Left lung (tissue), 10 donors: ENCODE data around the gene MYD88. TPM values are rescaled to one million over a fixed set of nuclear protein-coding genes. Genes with fewer than 3 reads are reported as not detected.

Experiments
- ATAC-seq: fragments of 200-7000 bp; cut with Tn5 transposase; one replicate; pipeline ENCODE4 v1.9.1; 2020; ENCODE audit warnings: moderate library complexity
- DNase-seq, 4 donors: peaks; one replicate each; pipeline ENCODE4 v3.0.0-alpha.2; 2013 to 2020
- H3K27ac ChIP-seq, 2 donors: fragments of 200-600 bp; sonication (generic) in 1 of 2; one replicate each; pipeline versions ENCODE4 v1.5.0 to v1.8.0; 2020 to 2021
- H3K27me3 ChIP-seq, 2 donors: fragments of 200-600 bp; sonication (generic) in 1 of 2; one replicate each; pipeline versions ENCODE4 v1.5.0 to v1.8.0; 2020 to 2021
- H3K36me3 ChIP-seq, 2 donors: fragments of 200-600 bp; sonication (generic) in 1 of 2; one replicate each; pipeline versions ENCODE4 v1.5.0 to v1.8.0; 2020 to 2021
- H3K4me1 ChIP-seq, 2 donors: fragments of 200-600 bp; one replicate each; pipeline ENCODE4 v1.8.0; 2021
- H3K4me3 ChIP-seq, 2 donors: fragments of 200-600 bp; sonication (generic) in 1 of 2; one replicate each; pipeline versions ENCODE4 v1.5.0 to v1.8.0; 2020 to 2021; ENCODE audit warnings: mild to moderate bottlenecking in 1 of 2
- H3K9me3 ChIP-seq, 2 donors: fragments of 200-600 bp; sonication (generic) in 1 of 2; one replicate each; pipeline versions ENCODE4 v1.5.0 to v1.8.0; 2020 to 2021
- CTCF ChIP-seq, 2 donors: fragments of 200-600 bp; sonication (generic) in 1 of 2; IDR thresholded peaks; one replicate each; pipeline versions ENCODE4 v1.5.0 to v1.8.0; 2021; ENCODE audit warnings: antibody characterized with exemption in 2 of 2
- intact Hi-C, 2 donors: fragments of 100-400 bp; cut with DNase I; formaldehyde crosslinking; loops; one replicate each; pipeline versions ENCODE4 v1.11.2 to v1.14.2; 2022
- polyA plus RNA-seq, 6 donors: library from polyadenylated mRNA; unstranded; fragments of 120-200 nt; gene quantifications; one replicate each; pipeline ENCODE4 v1.2.1, GENCODE V29; 2013; ENCODE audit not compliant: insufficient read length in 6 of 6
- total RNA-seq, 2 donors: library from RNA; stranded (reverse); fragmentation: NEBNext Ultra II Directional; extraction: Animal tissue kit (Norgen Biotek cat#: 25700); gene quantifications; one replicate each; pipeline ENCODE4 v1.2.1, GENCODE V29; 2021
- donor health status: DM: no; HTN: yes; CAD: no.
- donor health status: DM: no; HTN: no; CAD: no.

The MYD88 gene
- total and polyA plus RNA-seq, 8 donors, result 37.8 to 97.4 (median 40.9) TPM

- no peak for TF ChIP-seq CTCF (IDR thresholded peaks at IDR 0.05)
- no peak overlapping the region for H3K4me3 ChIP-seq
- ATAC-seq (no peak), DNase-seq (peak in 1 of 4 donors; percentile 0)
- H3K27ac ChIP-seq, result no peak overlapping the region
- H3K27me3 ChIP-seq, result no peaks in the 10 kb centered on the region
- peaks cover 0 to 21% of the 10 kb centered on the region in 2 donors for H3K36me3 ChIP-seq
- peaks cover 0 to 8% of the 10 kb centered on the region in 2 donors for H3K4me1 ChIP-seq
- intact Hi-C loops, result no loop called here
- no peaks in the 10 kb centered on the region for H3K9me3 ChIP-seq
Observed at GRCh38 chr3:38115645-38116427, 22.6 kb upstream of the MYD88 start.

GRCh38 chr3:38116471-38117162, 21.8 kb upstream of the MYD88 start:
- peak in 1 of 4 donors; percentile 25 for DNase-seq
- intact Hi-C loops, result no loop called here
- no peak for ATAC-seq

GRCh38 chr3:38117163-38117716, 21.2 kb upstream of the MYD88 start:
- Histone ChIP-seq H3K27me3 (no peaks in the 10 kb centered on the region), H3K4me3 (no peak overlapping the region), H3K9me3 (no peaks in the 10 kb centered on the region), H3K36me3 (peaks cover 0 to 35% of the 10 kb centered on the region in 2 donors), H3K4me1 (peaks cover 0 to 8% of the 10 kb centered on the region in 2 donors), H3K27ac (no peak overlapping the region)
- intact Hi-C loops, result no loop called here
- peak in 3 of 4 donors; percentile 33 to 77 (median 71) for DNase-seq
- peak; percentile 91 for ATAC-seq
- TF ChIP-seq CTCF (IDR thresholded peaks at IDR 0.05), result no peak

More at GRCh38 chr3:38116471-38117162, 21.8 kb upstream of the MYD88 start:
- H3K9me3 ChIP-seq, result no peaks in the 10 kb centered on the region
- peaks cover 0 to 8% of the 10 kb centered on the region in 2 donors for H3K4me1 ChIP-seq
- no peak overlapping the region for H3K27ac ChIP-seq
- peaks cover 0 to 28% of the 10 kb centered on the region in 2 donors for H3K36me3 ChIP-seq
- no peak for TF ChIP-seq CTCF (IDR thresholded peaks at IDR 0.05)
- H3K27me3 ChIP-seq, result no peaks in the 10 kb centered on the region
- no peak overlapping the region for H3K4me3 ChIP-seq

- peak; percentile 90 for ATAC-seq
- Histone ChIP-seq H3K27me3 (no peaks in the 10 kb centered on the region), H3K27ac (no peak overlapping the region), H3K4me1 (peaks cover 0 to 8% of the 10 kb centered on the region in 2 donors), H3K36me3 (peaks cover 0 to 41% of the 10 kb centered on the region in 2 donors), H3K4me3 (no peak overlapping the region), H3K9me3 (no peaks in the 10 kb centered on the region)
- TF ChIP-seq CTCF (IDR thresholded peaks at IDR 0.05), result peak; percentile 56 to 79
- intact Hi-C loops, result no loop called here
- DNase-seq, result peak in 3 of 4 donors; percentile 52 to 84 (median 71)
Observed at GRCh38 chr3:38117748-38118420, 20.6 kb upstream of the MYD88 start.
